ENCODE results near the gene MAP2K6. TPM values are rescaled to one million over a fixed set of nuclear protein-coding genes. Genes with fewer than 3 reads are reported as not detected.

MAP2K6 gene
- polyA plus RNA-seq, 1 experiment = 1.2 TPM

- TF ChIP-seq CTCF (IDR thresholded peaks at IDR 0.05; ENCODE audit: insufficient read depth, low read depth, low read length) = no peak
- no peak overlapping the region for H3K4me3 ChIP-seq (ENCODE audit: low read depth, low read length)
- ChIA-PET CTCF (interaction anchor here (0.6 to 10.0 kb wide), 2 partner anchors 9 to 50 kb away, joined by 3 to 67 read pairs; no protein-coding TSS in a partner anchor), POLR2A (no interaction called here)
- H3K27me3 ChIP-seq (ENCODE audit: control insufficient read depth, insufficient read depth, low read length) = no peaks in the 10 kb centered on the region
- no peaks in the 10 kb centered on the region for H3K36me3 ChIP-seq (ENCODE audit: control insufficient read depth, insufficient read depth, low read length)
- no peak for DNase-seq (ENCODE audit: low read depth)
These were observed 119.2 kb downstream of the MAP2K6 start for GRCh38 chr17:69533481-69534234.

GRCh38 chr17:69534235-69534621 lies 119.7 kb downstream of the MAP2K6 start:
- Histone ChIP-seq H3K4me3 (ENCODE audit: low read depth, low read length) (no peak overlapping the region), H3K36me3 (ENCODE audit: control insufficient read depth, insufficient read depth, low read length) (no peaks in the 10 kb centered on the region), H3K27me3 (ENCODE audit: control insufficient read depth, insufficient read depth, low read length) (no peaks in the 10 kb centered on the region)
- no peak for TF ChIP-seq CTCF (IDR thresholded peaks at IDR 0.05; ENCODE audit: insufficient read depth, low read depth, low read length)
- ChIA-PET POLR2A (no interaction called here), CTCF (interaction anchor here (10.0 kb wide), 1 partner anchor 9 kb away, joined by 67 read pairs; no protein-coding TSS in a partner anchor)
- no peak for DNase-seq (ENCODE audit: low read depth)

GRCh38 chr17:69535016-69535570 lies 120.6 kb downstream of the MAP2K6 start:
- TF ChIP-seq CTCF (IDR thresholded peaks at IDR 0.05; ENCODE audit: insufficient read depth, low read depth, low read length) = no peak
- ChIA-PET POLR2A (no interaction called here), CTCF (interaction anchor here (10.0 kb wide), 1 partner anchor 10 kb away, joined by 67 read pairs; no protein-coding TSS in a partner anchor)
- DNase-seq (ENCODE audit: low read depth) = no peak
- Histone ChIP-seq H3K36me3 (ENCODE audit: control insufficient read depth, insufficient read depth, low read length) (no peaks in the 10 kb centered on the region), H3K4me3 (ENCODE audit: low read depth, low read length) (no peak overlapping the region), H3K27me3 (ENCODE audit: control insufficient read depth, insufficient read depth, low read length) (no peaks in the 10 kb centered on the region)

GRCh38 chr17:69538795-69539194 lies 124.3 kb downstream of the MAP2K6 start:
- Histone ChIP-seq H3K27me3 (ENCODE audit: control insufficient read depth, insufficient read depth, low read length) (no peaks in the 10 kb centered on the region), H3K4me3 (ENCODE audit: low read depth, low read length) (no peak overlapping the region), H3K36me3 (ENCODE audit: control insufficient read depth, insufficient read depth, low read length) (no peaks in the 10 kb centered on the region)
- no peak for DNase-seq (ENCODE audit: low read depth)
- CTCF ChIA-PET = interaction anchor here (1.7 to 10.0 kb wide), 3 partner anchors 14 to 1013 kb away, joined by 3 to 67 read pairs (median 6); no protein-coding TSS in a partner anchor
- no peak for TF ChIP-seq CTCF (IDR thresholded peaks at IDR 0.05; ENCODE audit: insufficient read depth, low read depth, low read length)
- POLR2A ChIA-PET = no interaction called here

- CTCF ChIA-PET = interaction anchor here (0.6 to 10.0 kb wide), 6 partner anchors 12 to 1013 kb away, joined by 3 to 67 read pairs (median 4); no protein-coding TSS in a partner anchor
- no peak for TF ChIP-seq CTCF (IDR thresholded peaks at IDR 0.05; ENCODE audit: insufficient read depth, low read depth, low read length)
- H3K36me3 ChIP-seq (ENCODE audit: control insufficient read depth, insufficient read depth, low read length) = no peaks in the 10 kb centered on the region
- POLR2A ChIA-PET = no interaction called here
- no peak overlapping the region for H3K4me3 ChIP-seq (ENCODE audit: low read depth, low read length)
- H3K27me3 ChIP-seq (ENCODE audit: control insufficient read depth, insufficient read depth, low read length) = no peaks in the 10 kb centered on the region
- DNase-seq (ENCODE audit: low read depth) = no peak
These were observed 124.8 kb downstream of the MAP2K6 start for GRCh38 chr17:69539274-69539673.
